H1 (cell line): Measurements from ENCODE around the gene MSMP. TPM values are rescaled to one million over a fixed set of nuclear protein-coding genes. Genes with fewer than 3 reads are reported as not detected.

ENCODE experiments used
- CTCF ChIA-PET: fragments of 300-600 bp; sonication (Branson Sonifier 250); formaldehyde crosslinking; loops from one replicate; lab custom pipeline; 2021; ENCODE audit not compliant: partially characterized antibody; lab: Charles Lee
- POLR2A ChIA-PET: fragments of 300-600 bp; sonication (Branson Sonifier 250); formaldehyde crosslinking; loops from one replicate; lab custom pipeline; 2021; ENCODE audit warnings: inconsistent platforms; ENCODE audit not compliant: partially characterized antibody; lab: Charles Lee
- DNase-seq, 2 experiments: peaks; one replicate each; pipeline versions ENCODE4 v3.0.0 to v3.0.0-alpha.2; 2010 to 2022; ENCODE audit warnings: low spot score in 2 of 2, low read depth in 1 of 2, mixed read lengths in 1 of 2
- FAIRE-seq: peaks from 2 replicates; lab custom pipeline; 2011; peaks lifted over from hg19 to GRCh38; lab: Jason Lieb, UNC
- H2AFZ ChIP-seq: 2 replicates; pipeline ENCODE4 v1.8.1; 2012; ENCODE audit warnings: low read length, inconsistent platforms
- H2AK5ac ChIP-seq: 2 replicates; pipeline ENCODE4 v1.6.1; 2013; ENCODE audit warnings: low read depth, low read length
- H2BK120ac ChIP-seq: replicated peaks from 2 replicates; pipeline ENCODE3; 2013; ENCODE audit warnings: low read depth, low read length, inconsistent platforms
- H2BK12ac ChIP-seq: 2 replicates; pipeline ENCODE4 v1.6.1; 2013; ENCODE audit warnings: low read depth, low read length
- H2BK15ac ChIP-seq: 2 replicates; pipeline ENCODE4 v1.6.1; 2013; ENCODE audit warnings: low read length
- H2BK20ac ChIP-seq: 2 replicates; pipeline ENCODE4 v1.6.1; 2013; ENCODE audit warnings: low read length
- H2BK5ac ChIP-seq: 2 replicates; pipeline ENCODE4 v1.6.1; 2013; ENCODE audit warnings: low read depth, low read length
- H3K14ac ChIP-seq: 2 replicates; pipeline ENCODE4 v1.6.1; 2013; ENCODE audit warnings: inconsistent platforms; ENCODE audit not compliant: insufficient read length
- H3K18ac ChIP-seq: 2 replicates; pipeline ENCODE4 v1.6.1; 2013; ENCODE audit warnings: low read length; ENCODE audit errors: extremely low read depth
- H3K23ac ChIP-seq: 2 replicates; pipeline ENCODE4 v1.6.1; 2013; ENCODE audit warnings: inconsistent platforms; ENCODE audit not compliant: insufficient read length
- H3K23me2 ChIP-seq: 2 replicates; pipeline ENCODE4 v1.6.1; 2013; ENCODE audit warnings: low read depth, low read length
- H3K27ac ChIP-seq: 2 replicates; pipeline ENCODE4 v1.6.1; 2011; ENCODE audit warnings: low read depth, low read length, inconsistent platforms
- H3K27me3 ChIP-seq, 4 experiments: replicated peaks in 1 of 4; 1 replicate in 1 of 4; 2 replicates in 3 of 4; pipeline versions ENCODE4 v1.6.1 to v1.8.1; 2011 to 2013; ENCODE audit warnings: low read length in 3 of 4, mild to moderate bottlenecking in 3 of 4, inconsistent platforms in 2 of 4, mixed read lengths in 2 of 4, moderate library complexity in 1 of 4; ENCODE audit not compliant: control insufficient read depth in 3 of 4, insufficient read depth in 3 of 4; ENCODE audit errors: extremely low read depth in 1 of 4
- H3K36me3 ChIP-seq, 4 experiments: 2 replicates each; pipeline versions ENCODE4 v1.6.1 to v1.8.1; 2011 to 2013; ENCODE audit warnings: mild to moderate bottlenecking in 4 of 4, low read length in 3 of 4, moderate library complexity in 2 of 4, control low read depth in 1 of 4, inconsistent platforms in 1 of 4; ENCODE audit not compliant: insufficient read depth in 4 of 4, control insufficient read depth in 2 of 4
- H3K4ac ChIP-seq: replicated peaks from 2 replicates; pipeline ENCODE3; 2013; ENCODE audit warnings: low read length, low read depth, mixed read lengths, inconsistent platforms; ENCODE audit not compliant: insufficient read length
- H3K4me1 ChIP-seq, 4 experiments: replicated peaks in 1 of 4; 1 replicate in 1 of 4; 2 replicates in 3 of 4; pipeline versions ENCODE4 v1.6.1 to v1.8.1; 2011 to 2013; ENCODE audit warnings: low read length in 3 of 4, inconsistent platforms in 2 of 4, mixed read lengths in 1 of 4; ENCODE audit not compliant: insufficient read depth in 4 of 4, control insufficient read depth in 3 of 4
- H3K4me2 ChIP-seq, 2 experiments: 2 replicates each; pipeline versions ENCODE4 v1.6.1 to v1.8.1; 2011 to 2013; ENCODE audit warnings: low read depth in 2 of 2, low read length in 2 of 2, control low read depth in 1 of 2, inconsistent platforms in 1 of 2, mild to moderate bottlenecking in 1 of 2; ENCODE audit not compliant: insufficient read depth in 1 of 2
- H3K4me3 ChIP-seq, 4 experiments: fragments of 200-600, 300-600 bp in 1 of 4; sonication (generic), shearing (Covaris generic), sonication (Bioruptor Twin) in 1 of 4; 2 replicates each; pipeline versions ENCODE4 v1.5.1 to v1.8.1; 2011 to 2016; ENCODE audit warnings: low read length in 4 of 4, low read depth in 3 of 4, control low read depth in 2 of 4, inconsistent platforms in 2 of 4, mild to moderate bottlenecking in 2 of 4, mixed read lengths in 1 of 4, moderate library complexity in 1 of 4; ENCODE audit not compliant: insufficient read depth in 2 of 4; ENCODE audit errors: extremely low read depth in 1 of 4
- H3K56ac ChIP-seq: replicated peaks from 2 replicates; pipeline ENCODE3; 2013; ENCODE audit warnings: low read depth, mild to moderate bottlenecking, mixed read lengths, low read length, inconsistent platforms; ENCODE audit not compliant: insufficient read length
- H3K79me1 ChIP-seq: 2 replicates; pipeline ENCODE4 v1.6.1; 2013; ENCODE audit warnings: low read depth, low read length, control low read depth
- H3K79me2 ChIP-seq, 2 experiments: 2 replicates each; pipeline versions ENCODE4 v1.6.1 to v1.8.1; 2012 to 2013; ENCODE audit warnings: low read length in 2 of 2, mild to moderate bottlenecking in 2 of 2, inconsistent platforms in 1 of 2; ENCODE audit not compliant: insufficient read depth in 2 of 2, control insufficient read depth in 1 of 2
- H3K9ac ChIP-seq, 4 experiments: replicated peaks in 1 of 4; 1 replicate in 1 of 4; 2 replicates in 3 of 4; pipeline versions ENCODE4 v1.6.1 to v1.8.1; 2011 to 2013; ENCODE audit warnings: low read depth in 3 of 4, low read length in 3 of 4, control low read depth in 2 of 4, mild to moderate bottlenecking in 2 of 4, moderate library complexity in 2 of 4, inconsistent platforms in 1 of 4; ENCODE audit errors: extremely low read depth in 1 of 4
- H3K9me3 ChIP-seq, 2 experiments: 2 replicates each; pipeline versions ENCODE4 v1.6.1 to v1.8.1; 2012 to 2013; ENCODE audit warnings: mild to moderate bottlenecking in 2 of 2, moderate library complexity in 2 of 2, control low read depth in 1 of 2, inconsistent platforms in 1 of 2, low read depth in 1 of 2, low read length in 1 of 2, mixed read lengths in 1 of 2; ENCODE audit not compliant: insufficient read depth in 2 of 2
- H4K20me1 ChIP-seq, 2 experiments: replicated peaks in 1 of 2; 2 replicates each; pipeline versions ENCODE3 to v1.8.1; 2011 to 2013; ENCODE audit warnings: inconsistent platforms in 2 of 2, low read length in 2 of 2, mild to moderate bottlenecking in 1 of 2; ENCODE audit not compliant: insufficient read depth in 2 of 2, control insufficient read depth in 1 of 2
- H4K5ac ChIP-seq: 2 replicates; pipeline ENCODE4 v1.6.1; 2013; ENCODE audit warnings: low read length, low read depth, mixed read lengths, inconsistent platforms; ENCODE audit not compliant: insufficient read length
- H4K8ac ChIP-seq: 2 replicates; pipeline ENCODE4 v1.8.0; 2013; ENCODE audit warnings: mild to moderate bottlenecking, moderate library complexity, low read length, inconsistent platforms; ENCODE audit not compliant: insufficient read depth; ENCODE audit errors: extremely low read depth
- H4K91ac ChIP-seq: replicated peaks from 2 replicates; pipeline ENCODE3; 2013; ENCODE audit warnings: low read length, mixed read lengths, inconsistent platforms; ENCODE audit not compliant: insufficient read length
- CBX8 ChIP-seq: fragments of 300-800, 300-1000 bp; sonication (generic); IDR thresholded peaks from 2 replicates; pipeline ENCODE4 v1.7.1; 2016; ENCODE audit warnings: low read depth, low read length, borderline replicate concordance
- CHD2 ChIP-seq: IDR thresholded peaks from 2 replicates; pipeline ENCODE4 v1.6.1; 2012; ENCODE audit warnings: low read length, improper control_type of control experiment
- CTBP2 ChIP-seq: IDR thresholded peaks from 2 replicates; pipeline ENCODE4 v1.7.0; 2011; ENCODE audit warnings: borderline replicate concordance, mild to moderate bottlenecking, moderate library complexity, mixed read lengths, low read length; ENCODE audit not compliant: insufficient read depth, insufficient read length
- EGR1 ChIP-seq: IDR thresholded peaks from 2 replicates; pipeline ENCODE4 v1.6.1; 2011; ENCODE audit warnings: low read depth, low read length, borderline replicate concordance
- POU5F1 ChIP-seq: IDR thresholded peaks from 2 replicates; pipeline ENCODE4 v1.6.1; 2011; ENCODE audit warnings: low read depth, mild to moderate bottlenecking, low read length, moderate library complexity
- SIRT6 ChIP-seq: IDR thresholded peaks from one replicate; pipeline ENCODE4 v1.7.1; 2012; ENCODE audit warnings: low read length, inconsistent platforms
- WGBS, 2 experiments: shearing (Covaris generic) in 1 of 2; methylation state at CpG; one replicate each; pipeline versions ENCODE4 v1.1.6 to v1.1.7; 2013 to 2015; ENCODE audit warnings: low lambda C conversion rate in 2 of 2, mixed read lengths in 2 of 2, inconsistent platforms in 1 of 2, low coverage in 1 of 2, missing lambda C conversion rate in 1 of 2; ENCODE audit not compliant: insufficient replicate concordance in 2 of 2, insufficient coverage in 1 of 2, insufficient read length in 1 of 2; ENCODE audit errors: extremely low coverage in 1 of 2, missing lambda C conversion rate in 1 of 2; 5-methylcytosine and 5-hydroxymethylcytosine counted together
- polyA plus RNA-seq, 7 experiments: library from polyadenylated mRNA; depleted of rRNA in 3 of 7; stranded (reverse) in 5 of 7; unstranded in 2 of 7; fragments of >200 nt in 5 of 7; fragments of 200-250 nt in 2 of 7; gene quantifications; 1 replicate in 5 of 7; 2 replicates in 1 of 7; 4 replicates in 1 of 7; pipeline versions ENCODE4 v1.2.1 to v1.2.3, GENCODE V29; 2011 to 2013; ENCODE audit warnings: missing spikeins in 2 of 7, mixed read lengths in 2 of 7
- total RNA-seq: library from RNA; stranded (reverse); fragmentation: NEBNext Ultra II Directional; extraction: Animal tissue kit (Norgen Biotek cat#: 25700); gene quantifications from 2 replicates; pipeline ENCODE4 v1.2.1, GENCODE V29; 2021
- TF ChIP-seq, protein P1 (sequence below): IDR thresholded peaks from 2 replicates; pipeline ENCODE4 v1.6.1; 2012; ENCODE audit warnings: inconsistent platforms

The MSMP gene
- total and polyA plus RNA-seq, 2 of the 8 experiments (the other 6 are each of a cell fraction or from before 2014, with no cell fraction given): 0.53 TPM; not detected in 1

DNA sequence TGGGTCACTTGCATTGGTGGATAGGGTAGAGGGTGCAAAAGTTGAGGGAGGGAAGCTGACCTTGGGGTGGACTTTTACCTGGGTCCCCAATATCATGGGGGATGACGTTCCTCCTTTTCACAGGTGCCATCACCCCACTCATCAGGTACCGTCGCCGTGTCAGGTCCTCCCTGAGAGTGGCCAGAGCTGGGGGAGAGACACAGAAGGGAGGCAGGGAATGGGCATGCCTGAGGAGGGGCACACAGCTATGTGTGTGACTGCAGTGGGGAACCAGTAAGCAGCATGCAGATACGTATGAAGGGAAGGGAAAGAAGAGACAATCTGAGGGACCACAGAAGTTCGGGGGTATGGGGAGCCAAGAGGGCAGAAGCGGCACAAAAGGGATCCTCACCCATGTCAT, 15.2 kb downstream of the MSMP start:
- Histone ChIP-seq H3K23ac (no peak overlapping the region), H3K27ac (no peak overlapping the region), H2AFZ (no peak overlapping the region), H4K91ac (no peak overlapping the region), H3K4me2 (no peak overlapping the region), H3K27me3 (no peaks in the 10 kb centered on the region), H3K9me3 (no peaks in the 10 kb centered on the region; a peak in 1 of 4 replicates), H2BK20ac (no peak overlapping the region), H3K79me1 (peaks cover 4% of the 10 kb centered on the region; the same call in 1 of the 2 replicates), H4K20me1 (peaks cover 7 to 17% of the 10 kb centered on the region in 2 experiments), H3K23me2 (no peaks in the 10 kb centered on the region; the same call in 1 of the 2 replicates), H3K14ac (no peak overlapping the region), H2BK120ac (no peak overlapping the region), H3K18ac (no peak overlapping the region), H3K56ac (no peak overlapping the region), H3K4me1 (peaks cover 0 to 2% (median under 1%) of the 10 kb centered on the region in 4 experiments; a peak in 2 of 7 replicates), H2AK5ac (no peak overlapping the region), H3K36me3 (peaks cover 34 to 80% (median 70%) of the 10 kb centered on the region in 4 experiments), H3K79me2 (peaks cover 0 to 5% of the 10 kb centered on the region in 2 experiments; a peak in 1 of 4 replicates), H3K4me3 (no peak overlapping the region), H2BK15ac (no peak overlapping the region), H3K9ac (no peak overlapping the region), H4K5ac (no peak overlapping the region), H2BK12ac (no peak overlapping the region), H3K4ac (no peak overlapping the region), H4K8ac (no peak overlapping the region), H2BK5ac (no peak overlapping the region)
- TF ChIP-seq CHD2 (no peak), POU5F1 (no peak), SIRT6 (no peak), CTBP2 (no peak), EGR1 (no peak), CBX8 (no peak)
- TF ChIP-seq, protein P1, sequence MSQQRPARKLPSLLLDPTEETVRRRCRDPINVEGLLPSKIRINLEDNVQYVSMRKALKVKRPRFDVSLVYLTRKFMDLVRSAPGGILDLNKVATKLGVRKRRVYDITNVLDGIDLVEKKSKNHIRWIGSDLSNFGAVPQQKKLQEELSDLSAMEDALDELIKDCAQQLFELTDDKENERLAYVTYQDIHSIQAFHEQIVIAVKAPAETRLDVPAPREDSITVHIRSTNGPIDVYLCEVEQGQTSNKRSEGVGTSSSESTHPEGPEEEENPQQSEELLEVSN: no peak
- POLR2A ChIA-PET: interaction anchor here (1.2 to 4.8 kb wide), 4 partner anchors 9 to 42 kb away, joined by 3 to 35 read pairs (median 8); partner anchors contain the start of genes GBA2 and RGP1
- WGBS, 2 experiments: 92% methylated on average over 7 of the region's 7 CpGs; no CpG with 5 or more reads in 1 of the 2 experiments
- CTCF ChIA-PET: interaction anchor here (0.6 to 16.0 kb wide), 9 partner anchors 9 to 49 kb away, joined by 3 to 198 read pairs (median 4); partner anchors contain the start of genes CREB3, MSMP, RGP1 and TLN1
- FAIRE-seq (no peak), DNase-seq (no peak)
